ENCODE results near the gene FAM20C.
A peak's percentile ranks its signal among the peaks of the same experiment; 100 is the strongest.
"Not testable (repeated sequence)": the region's sequence is repeated elsewhere in the genome, so short reads cannot be mapped to it uniquely, and the experiment has no call there.

FAM20C gene

GRCh38 chr7:261341-262250 is 69.2 kb downstream of the FAM20C start:
- Histone ChIP-seq H3K4me3 (ENCODE audit: low read depth, low read length) (no peak overlapping the region), H3K9me3 (ENCODE audit: control insufficient read depth, insufficient read depth, low read depth, low read length) (no peaks in the 10 kb centered on the region), H3K27ac (ENCODE audit: extremely low read depth, low read depth, low read length) (no peak overlapping the region), H3K4me1 (ENCODE audit: control insufficient read depth, insufficient read depth, low read length) (no peaks in the 10 kb centered on the region), H3K36me3 (ENCODE audit: control insufficient read depth in 2 of 2, insufficient read depth in 1 of 2, low read length in 2 of 2) (peaks cover 3 to 22% of the 10 kb centered on the region in 2 experiments; a peak in 2 of 3 replicates)
- TF ChIP-seq ZNF548 (tag by site-specific recombination; IDR thresholded peaks at IDR 0.05): peak; percentile 43; the same call in 1 of the 2 replicates
- no peak for TF ChIP-seq ZBTB48 (tag by site-specific recombination; IDR thresholded peaks at IDR 0.05)
- ChIA-PET POLR2A (no interaction called here), CTCF (no interaction called here)

- CTCF ChIA-PET: interaction anchor here (0.7 kb wide), 1 partner anchor 112 kb away, joined by 4 read pairs; no protein-coding TSS in a partner anchor
- Histone ChIP-seq H3K4me3 (ENCODE audit: low read depth, low read length) (no peak overlapping the region), H3K36me3 (ENCODE audit: control insufficient read depth in 2 of 2, insufficient read depth in 1 of 2, low read length in 2 of 2) (peaks cover 3 to 20% of the 10 kb centered on the region in 2 experiments; a peak in 2 of 3 replicates), H3K9me3 (ENCODE audit: control insufficient read depth, insufficient read depth, low read depth, low read length) (no peaks in the 10 kb centered on the region), H3K4me1 (ENCODE audit: control insufficient read depth, insufficient read depth, low read length) (no peaks in the 10 kb centered on the region), H3K27ac (ENCODE audit: extremely low read depth, low read depth, low read length) (no peak overlapping the region)
- POLR2A ChIA-PET: no interaction called here
- no peak for TF ChIP-seq ZNF146 (tag by site-specific recombination; IDR thresholded peaks at IDR 0.05)
- no peak for TF ChIP-seq ZNF121 (tag by site-specific recombination; IDR thresholded peaks at IDR 0.05)
- no peak for TF ChIP-seq SCRT2 (tag by site-specific recombination; IDR thresholded peaks at IDR 0.05)
- TF ChIP-seq, protein P1, sequence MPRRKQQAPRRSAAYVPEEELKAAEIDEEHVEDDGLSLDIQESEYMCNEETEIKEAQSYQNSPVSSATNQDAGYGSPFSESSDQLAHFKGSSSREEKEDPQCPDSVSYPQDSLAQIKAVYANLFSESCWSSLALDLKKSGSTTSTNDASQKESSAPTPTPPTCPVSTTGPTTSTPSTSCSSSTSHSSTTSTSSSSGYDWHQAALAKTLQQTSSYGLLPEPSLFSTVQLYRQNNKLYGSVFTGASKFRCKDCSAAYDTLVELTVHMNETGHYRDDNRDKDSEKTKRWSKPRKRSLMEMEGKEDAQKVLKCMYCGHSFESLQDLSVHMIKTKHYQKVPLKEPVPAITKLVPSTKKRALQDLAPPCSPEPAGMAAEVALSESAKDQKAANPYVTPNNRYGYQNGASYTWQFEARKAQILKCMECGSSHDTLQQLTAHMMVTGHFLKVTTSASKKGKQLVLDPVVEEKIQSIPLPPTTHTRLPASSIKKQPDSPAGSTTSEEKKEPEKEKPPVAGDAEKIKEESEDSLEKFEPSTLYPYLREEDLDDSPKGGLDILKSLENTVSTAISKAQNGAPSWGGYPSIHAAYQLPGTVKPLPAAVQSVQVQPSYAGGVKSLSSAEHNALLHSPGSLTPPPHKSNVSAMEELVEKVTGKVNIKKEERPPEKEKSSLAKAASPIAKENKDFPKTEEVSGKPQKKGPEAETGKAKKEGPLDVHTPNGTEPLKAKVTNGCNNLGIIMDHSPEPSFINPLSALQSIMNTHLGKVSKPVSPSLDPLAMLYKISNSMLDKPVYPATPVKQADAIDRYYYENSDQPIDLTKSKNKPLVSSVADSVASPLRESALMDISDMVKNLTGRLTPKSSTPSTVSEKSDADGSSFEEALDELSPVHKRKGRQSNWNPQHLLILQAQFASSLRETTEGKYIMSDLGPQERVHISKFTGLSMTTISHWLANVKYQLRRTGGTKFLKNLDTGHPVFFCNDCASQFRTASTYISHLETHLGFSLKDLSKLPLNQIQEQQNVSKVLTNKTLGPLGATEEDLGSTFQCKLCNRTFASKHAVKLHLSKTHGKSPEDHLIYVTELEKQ (tag by site-specific recombination; IDR thresholded peaks at IDR 0.05; ENCODE audit: borderline replicate concordance): no peak
- TF ChIP-seq ZNF596 (tag by site-specific recombination; IDR thresholded peaks at IDR 0.05): no peak
- TF ChIP-seq, protein P2, sequence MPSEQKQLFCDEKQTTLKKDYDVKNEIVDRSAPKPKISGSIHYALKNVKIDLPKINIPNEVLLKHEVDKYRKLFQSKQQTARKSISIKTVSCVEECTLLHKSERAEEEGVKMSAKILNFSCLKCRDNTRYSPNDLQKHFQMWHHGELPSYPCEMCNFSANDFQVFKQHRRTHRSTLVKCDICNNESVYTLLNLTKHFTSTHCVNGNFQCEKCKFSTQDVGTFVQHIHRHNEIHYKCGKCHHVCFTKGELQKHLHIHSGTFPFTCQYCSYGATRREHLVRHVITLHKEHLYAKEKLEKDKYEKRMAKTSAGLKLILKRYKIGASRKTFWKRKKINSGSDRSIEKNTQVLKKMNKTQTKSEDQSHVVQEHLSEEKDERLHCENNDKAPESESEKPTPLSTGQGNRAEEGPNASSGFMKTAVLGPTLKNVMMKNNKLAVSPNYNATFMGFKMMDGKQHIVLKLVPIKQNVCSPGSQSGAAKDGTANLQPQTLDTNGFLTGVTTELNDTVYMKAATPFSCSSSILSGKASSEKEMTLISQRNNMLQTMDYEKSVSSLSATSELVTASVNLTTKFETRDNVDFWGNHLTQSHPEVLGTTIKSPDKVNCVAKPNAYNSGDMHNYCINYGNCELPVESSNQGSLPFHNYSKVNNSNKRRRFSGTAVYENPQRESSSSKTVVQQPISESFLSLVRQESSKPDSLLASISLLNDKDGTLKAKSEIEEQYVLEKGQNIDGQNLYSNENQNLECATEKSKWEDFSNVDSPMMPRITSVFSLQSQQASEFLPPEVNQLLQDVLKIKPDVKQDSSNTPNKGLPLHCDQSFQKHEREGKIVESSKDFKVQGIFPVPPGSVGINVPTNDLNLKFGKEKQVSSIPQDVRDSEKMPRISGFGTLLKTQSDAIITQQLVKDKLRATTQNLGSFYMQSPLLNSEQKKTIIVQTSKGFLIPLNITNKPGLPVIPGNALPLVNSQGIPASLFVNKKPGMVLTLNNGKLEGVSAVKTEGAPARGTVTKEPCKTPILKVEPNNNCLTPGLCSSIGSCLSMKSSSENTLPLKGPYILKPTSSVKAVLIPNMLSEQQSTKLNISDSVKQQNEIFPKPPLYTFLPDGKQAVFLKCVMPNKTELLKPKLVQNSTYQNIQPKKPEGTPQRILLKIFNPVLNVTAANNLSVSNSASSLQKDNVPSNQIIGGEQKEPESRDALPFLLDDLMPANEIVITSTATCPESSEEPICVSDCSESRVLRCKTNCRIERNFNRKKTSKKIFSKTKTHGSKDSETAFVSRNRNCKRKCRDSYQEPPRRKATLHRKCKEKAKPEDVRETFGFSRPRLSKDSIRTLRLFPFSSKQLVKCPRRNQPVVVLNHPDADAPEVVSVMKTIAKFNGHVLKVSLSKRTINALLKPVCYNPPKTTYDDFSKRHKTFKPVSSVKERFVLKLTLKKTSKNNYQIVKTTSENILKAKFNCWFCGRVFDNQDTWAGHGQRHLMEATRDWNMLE (tag by site-specific recombination; conservative IDR thresholded peaks at IDR 0.05; ENCODE audit: low read depth): no peak
- TF ChIP-seq SCRT1 (tag by site-specific recombination; IDR thresholded peaks at IDR 0.05; ENCODE audit: borderline replicate concordance): no peak
- no peak for TF ChIP-seq ZNF280D (tag by site-specific recombination; IDR thresholded peaks at IDR 0.05)
- TF ChIP-seq ZNF423 (tag by site-specific recombination; IDR thresholded peaks at IDR 0.05): no peak
- no peak for TF ChIP-seq ZNF624 (tag by site-specific recombination; IDR thresholded peaks at IDR 0.05)
- TF ChIP-seq ZNF571 (tag by site-specific recombination; IDR thresholded peaks at IDR 0.05): no peak
- TF ChIP-seq ZNF112 (tag by site-specific recombination; IDR thresholded peaks at IDR 0.05): no peak
Measured at GRCh38 chr7:262251-262572, 69.8 kb downstream of the FAM20C start.

GRCh38 chr7:262631-263311 is 70.4 kb downstream of the FAM20C start:
- H3K4me3 ChIP-seq (ENCODE audit: low read depth, low read length); POLR2A ChIA-PET; H3K27ac ChIP-seq (ENCODE audit: extremely low read depth, low read depth, low read length); H3K9me3 ChIP-seq (ENCODE audit: control insufficient read depth, insufficient read depth, low read depth, low read length); H3K4me1 ChIP-seq (ENCODE audit: control insufficient read depth, insufficient read depth, low read length): not testable (repeated sequence)
- H3K36me3 ChIP-seq (ENCODE audit: control insufficient read depth in 2 of 2, insufficient read depth in 1 of 2, low read length in 2 of 2): peaks cover 3 to 20% of the 10 kb centered on the region in 2 experiments; a peak in 2 of 3 replicates
- CTCF ChIA-PET: interaction anchor here (0.7 kb wide), 1 partner anchor 113 kb away, joined by 4 read pairs; no protein-coding TSS in a partner anchor
